Right forelimb (tissue), 1 donor: ENCODE data around the gene MSRB2.
"Not testable (repeated sequence)": the region's sequence is repeated elsewhere in the genome, so short reads cannot be mapped to it uniquely, and the experiment has no call there.

Source experiments
- DNase-seq: peaks from one replicate; pipeline ENCODE4 v3.0.0-alpha.2; 2018

Gene MSRB2

DNA sequence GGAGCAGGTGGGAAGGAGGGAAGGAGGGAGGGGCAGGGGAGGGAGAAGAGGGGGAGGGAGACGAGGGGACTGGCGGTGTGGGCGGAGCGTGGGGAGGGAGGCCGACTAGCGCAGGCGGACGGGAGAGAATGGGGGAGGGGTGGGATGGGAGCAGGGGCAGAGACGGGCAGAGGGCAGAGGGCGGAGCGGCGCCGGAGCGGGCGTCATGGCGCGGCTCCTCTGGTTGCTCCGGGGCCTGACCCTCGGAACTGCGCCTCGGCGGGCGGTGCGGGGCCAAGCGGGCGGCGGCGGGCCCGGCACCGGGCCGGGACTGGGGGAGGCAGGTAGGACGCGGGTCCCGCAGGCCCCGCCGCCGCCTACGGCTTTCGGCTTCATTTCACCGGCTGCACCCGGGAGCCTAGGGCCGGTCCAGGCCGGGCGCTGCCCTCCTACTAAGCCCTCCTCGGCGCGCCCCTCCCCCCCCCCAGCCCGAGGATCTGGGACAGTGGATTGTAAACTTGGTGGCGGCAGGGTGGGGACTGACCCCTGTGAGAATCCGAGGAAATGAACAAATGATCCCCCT is at the start of gene MSRB2:
Gene MSRB2, plus strand, starts transcription at position 176 of the 562 bp plus-strand sequence. Its CDS starts 30 bp downstream, at position 206.
- DNase-seq, result peak; percentile 92

DNA sequence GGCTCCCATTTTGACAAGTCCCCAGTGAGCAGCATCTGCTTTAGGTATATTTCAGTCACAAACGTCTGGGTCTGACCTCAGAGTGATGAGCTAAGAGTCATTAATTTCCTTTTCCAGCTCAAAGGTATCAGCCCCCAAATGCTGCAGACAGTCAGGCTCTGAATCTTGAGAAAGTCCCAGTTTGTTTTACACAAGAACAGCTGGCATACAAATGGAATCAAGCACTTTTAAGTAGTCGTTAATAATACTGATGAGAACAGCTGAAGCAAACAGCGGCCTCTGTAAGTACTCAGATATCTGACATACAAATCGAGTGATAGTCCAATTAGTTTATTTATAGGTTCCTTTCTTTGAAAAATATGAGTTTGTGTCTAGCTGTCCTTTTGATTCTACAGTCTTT is 49.4 kb upstream of the MSRB2 start:
- DNase-seq, result no peak

DNA sequence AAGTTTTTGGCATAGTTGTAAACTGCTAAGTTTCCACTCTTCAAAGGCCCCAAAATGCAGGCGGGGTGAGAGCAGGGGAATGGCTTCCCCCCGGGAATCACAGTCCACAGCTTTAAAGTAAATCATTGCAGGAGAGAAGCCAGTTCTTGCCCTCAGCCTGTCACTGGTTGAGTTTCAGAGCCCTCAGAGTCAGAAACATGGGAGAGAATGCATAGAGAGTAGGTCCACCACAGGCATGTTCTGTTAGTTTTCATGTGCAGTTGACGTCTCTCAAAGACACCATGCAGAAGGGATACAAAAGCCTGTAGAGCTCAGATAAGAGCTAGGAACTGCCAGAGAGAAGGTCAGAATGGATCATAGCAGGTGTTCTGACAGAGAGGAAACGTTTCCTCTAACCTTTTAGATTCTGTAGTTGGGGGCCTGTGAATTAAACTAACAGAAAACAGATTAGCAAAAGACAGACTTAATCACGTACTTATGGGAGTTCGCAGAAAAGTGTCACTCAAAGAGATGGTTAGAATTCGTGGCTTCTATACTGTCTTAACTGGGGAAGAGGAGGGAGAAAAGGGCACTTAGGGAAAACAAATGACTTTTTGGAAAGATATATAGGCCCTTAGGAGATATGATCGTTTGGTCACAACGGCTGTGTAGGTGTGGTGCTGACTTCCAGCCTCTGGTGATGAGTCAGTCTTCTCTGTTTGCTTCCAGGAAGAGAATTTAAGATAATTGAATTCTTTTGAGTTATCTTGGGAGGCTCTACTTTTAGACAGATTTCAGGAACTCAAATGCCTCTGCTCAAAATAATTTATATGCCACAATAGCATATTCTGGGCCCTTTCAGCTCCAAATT is 48.0 kb upstream of the MSRB2 start:
- no peak for DNase-seq

DNA sequence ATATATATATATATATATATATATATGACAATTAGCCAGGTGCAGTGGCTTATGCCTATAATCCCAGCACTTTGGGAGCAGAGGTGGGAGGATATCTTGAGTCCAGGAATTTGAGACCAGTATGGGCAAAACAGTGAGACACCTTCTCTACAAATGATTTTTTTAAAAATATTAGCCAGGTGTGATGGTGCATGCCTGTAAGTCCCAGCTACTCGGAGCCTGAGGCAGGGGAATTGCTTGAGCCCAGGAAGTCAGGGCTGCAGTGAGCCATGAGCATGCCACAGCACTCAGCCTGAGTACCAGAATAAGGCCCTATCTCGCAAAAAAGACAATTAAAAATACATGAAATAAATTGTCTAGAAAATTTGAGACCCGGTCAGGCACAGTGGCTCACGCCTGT is 47.2 kb upstream of the MSRB2 start:
- no peak for DNase-seq

DNA sequence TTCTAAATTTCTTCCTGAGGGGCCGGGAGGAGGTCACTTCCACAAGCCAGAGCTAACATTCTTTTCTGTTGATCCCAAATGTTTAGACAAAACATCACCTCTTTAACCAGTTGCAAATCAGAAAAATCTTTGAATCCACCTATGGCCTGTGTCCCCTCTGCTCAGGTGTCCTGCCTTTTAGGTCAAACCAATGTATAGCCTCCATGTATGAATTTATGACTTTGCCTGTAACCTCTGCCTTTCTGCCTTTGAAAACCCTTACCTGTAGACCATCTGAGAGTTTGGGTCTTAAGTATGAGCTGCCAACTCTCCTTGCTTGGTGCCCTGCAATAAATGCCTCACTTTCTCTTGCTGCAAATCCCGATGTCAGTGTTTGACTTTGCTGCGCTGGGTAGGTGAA is 44.1 kb upstream of the MSRB2 start:
- DNase-seq, result no peak

DNA sequence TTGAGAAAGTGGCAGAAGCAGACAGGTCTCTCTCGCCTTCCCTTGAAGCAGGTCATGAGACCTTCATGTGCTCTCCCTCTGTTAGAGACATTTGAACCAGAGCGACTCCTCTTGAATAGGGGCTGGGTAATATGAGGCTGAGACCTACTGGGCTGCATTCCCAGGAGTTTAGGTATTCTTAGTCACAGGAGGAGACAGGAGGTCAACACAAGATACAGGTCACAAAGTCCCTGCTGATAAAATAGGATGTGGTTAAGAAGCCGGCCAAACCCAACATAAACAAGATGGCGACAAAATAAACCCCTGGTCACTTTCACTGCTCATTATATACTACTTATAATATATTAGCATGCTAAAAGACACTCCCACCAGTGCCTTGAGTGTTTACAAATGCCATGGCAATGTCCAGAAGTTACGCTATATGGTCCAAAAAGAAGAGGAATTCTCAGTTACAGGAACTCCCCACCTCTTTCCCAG is 43.5 kb upstream of the MSRB2 start:
- no peak for DNase-seq

DNA sequence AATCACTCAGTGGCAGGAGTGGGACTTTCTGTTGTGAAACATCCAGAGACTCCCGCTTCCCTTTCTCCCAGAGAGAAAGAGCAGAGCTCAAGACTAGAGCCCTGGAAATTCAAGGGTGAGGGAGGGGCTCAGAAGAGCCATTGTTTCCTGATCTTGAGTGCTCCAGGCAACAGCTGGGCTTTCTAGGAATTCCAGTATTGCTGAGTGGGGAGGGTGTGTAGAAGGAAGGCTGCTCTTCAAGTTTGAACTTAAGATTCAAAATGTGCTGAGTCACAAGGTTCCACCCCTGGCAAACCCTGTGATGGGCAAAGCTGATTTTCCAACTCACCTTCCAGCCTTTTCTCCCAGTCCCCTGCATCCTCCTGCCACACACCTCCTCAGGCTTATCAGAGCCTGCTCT is 42.3 kb upstream of the MSRB2 start:
- DNase-seq, result no peak

DNA sequence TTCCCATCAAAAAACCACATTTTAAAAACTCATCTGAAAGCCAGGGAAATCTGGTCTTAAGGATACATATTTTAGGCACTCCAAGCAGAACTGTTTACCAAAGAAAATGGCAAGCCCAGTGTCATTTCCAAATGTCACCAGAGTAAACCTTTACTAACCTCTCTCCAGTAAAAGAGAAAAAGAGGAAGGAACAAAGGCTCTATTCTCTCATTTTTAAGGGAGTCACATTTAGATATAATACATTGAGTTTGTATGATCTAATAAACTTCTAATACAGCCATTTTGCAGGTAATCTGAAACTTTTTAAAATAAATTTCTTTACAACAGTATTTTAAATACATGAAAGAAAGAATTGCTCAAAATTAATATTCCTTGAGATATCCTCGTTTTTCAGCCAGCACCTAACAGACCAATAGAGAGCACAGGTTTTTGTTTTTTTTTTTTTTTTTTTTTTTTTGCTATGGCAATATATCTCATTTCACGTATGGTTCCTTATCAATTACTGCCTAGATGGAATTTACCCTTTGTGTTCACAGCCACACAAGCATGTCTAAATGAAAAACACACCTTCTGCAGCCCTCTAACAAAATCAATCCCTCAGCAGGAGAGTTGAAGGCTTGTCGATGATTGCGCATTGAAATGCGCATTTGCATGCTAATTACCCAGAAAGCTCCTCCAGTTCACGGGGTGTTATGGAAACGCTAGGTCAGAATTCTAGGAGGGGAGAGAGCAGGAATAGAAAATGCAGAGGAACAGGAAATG is 39.8 kb upstream of the MSRB2 start:
- no peak for DNase-seq

DNA sequence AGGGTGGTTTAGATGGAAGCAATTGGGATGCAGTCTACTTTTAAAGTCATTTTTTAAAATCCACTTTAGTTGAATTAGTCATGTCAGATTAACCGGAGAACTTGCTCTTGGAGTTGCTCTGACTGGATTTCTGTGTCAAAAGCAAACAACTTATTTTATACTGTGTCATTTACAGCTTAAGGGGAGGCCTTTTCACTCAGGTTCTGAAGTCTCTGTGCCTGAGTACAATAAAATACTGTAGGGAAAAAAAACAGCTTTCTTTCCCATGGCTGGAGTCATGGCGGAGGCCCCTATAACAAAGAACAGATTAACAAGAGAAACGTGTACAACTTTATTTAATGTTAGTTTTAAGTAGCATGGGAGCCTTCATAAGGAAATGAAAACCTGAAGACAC is 39.2 kb upstream of the MSRB2 start:
- no peak for DNase-seq

DNA sequence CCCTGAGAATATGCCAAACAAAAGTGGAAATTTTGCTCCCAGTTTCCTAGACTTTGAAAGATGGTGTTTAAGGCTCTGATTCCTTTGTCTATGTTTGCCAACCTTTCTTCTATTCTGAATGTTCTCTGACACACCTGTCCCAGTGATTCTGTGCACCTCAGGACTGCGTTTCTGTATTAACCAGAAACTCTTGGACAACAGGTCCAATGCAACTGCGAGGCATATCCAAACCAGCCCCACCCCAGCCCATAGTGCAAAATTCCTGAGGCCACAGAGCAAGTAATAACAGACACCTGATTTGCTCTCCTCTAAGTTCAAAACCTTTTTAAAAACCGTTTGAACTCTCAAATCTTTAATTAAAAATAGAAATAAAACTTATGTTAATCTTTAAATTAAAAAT is 37.0 kb upstream of the MSRB2 start:
- DNase-seq, result no peak

DNA sequence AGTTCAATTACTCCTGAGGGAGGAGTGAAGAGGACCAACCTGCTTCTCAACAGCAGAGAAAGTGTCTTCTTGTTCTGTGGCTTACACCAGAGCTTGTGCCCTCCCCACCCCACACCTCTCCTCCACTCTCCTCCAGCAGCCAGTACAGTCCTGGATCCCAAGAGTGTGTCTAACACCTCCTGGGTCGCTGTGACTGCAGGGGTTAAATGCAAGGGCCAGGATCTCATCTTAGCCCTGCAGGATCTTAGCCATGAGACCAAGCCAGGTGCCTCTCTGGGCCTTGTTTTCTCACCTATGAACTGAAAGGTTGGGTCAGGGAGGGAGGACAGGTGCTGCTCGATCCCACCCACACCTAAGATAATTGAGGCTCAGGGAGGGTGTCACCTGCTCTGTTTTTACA is 34.5 kb upstream of the MSRB2 start:
- DNase-seq, result no peak

DNA sequence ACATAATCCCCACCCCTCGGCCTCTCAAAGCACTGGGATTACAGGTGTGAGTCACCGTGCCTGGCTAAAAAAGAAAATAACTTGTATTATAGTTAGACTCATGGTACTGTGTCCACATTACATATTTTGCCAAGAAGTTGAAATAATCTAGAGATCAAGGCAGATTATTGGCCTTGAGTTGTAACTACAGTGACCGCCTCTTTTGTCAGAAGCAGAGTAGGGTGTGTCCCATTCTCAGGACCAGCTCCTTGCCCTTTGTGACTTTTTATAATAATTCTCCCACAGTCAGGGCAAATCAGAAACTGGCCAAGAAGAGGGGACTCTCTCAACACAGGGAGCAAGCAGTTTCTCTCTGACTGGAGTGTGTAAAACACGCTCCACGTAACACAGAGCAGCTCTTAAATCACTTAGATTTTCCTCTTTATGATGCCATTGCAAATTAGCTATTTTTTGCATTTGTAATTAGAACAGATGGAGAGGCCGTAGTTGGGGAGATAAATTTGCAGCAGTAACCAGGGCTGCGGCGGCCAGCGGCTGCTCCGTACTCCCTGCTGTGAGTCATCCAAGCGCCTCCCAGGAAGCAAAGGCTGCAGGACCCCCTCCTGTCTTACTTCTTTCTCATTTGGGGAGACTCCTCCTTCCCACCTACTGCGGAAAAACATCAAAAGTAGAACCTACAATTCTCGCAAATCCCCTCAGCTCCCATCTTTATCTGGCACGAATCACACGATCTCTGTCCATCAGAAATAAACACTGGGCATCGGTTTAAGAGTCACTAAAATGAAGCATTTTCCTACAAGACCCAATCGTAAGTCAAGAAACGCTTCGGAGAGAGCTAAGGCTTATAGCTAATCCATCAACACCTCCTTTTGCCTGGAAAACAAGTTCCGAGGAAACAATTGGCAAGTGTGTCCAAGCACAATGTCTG is 32.1 kb upstream of the MSRB2 start:
- DNase-seq, result no peak

DNA sequence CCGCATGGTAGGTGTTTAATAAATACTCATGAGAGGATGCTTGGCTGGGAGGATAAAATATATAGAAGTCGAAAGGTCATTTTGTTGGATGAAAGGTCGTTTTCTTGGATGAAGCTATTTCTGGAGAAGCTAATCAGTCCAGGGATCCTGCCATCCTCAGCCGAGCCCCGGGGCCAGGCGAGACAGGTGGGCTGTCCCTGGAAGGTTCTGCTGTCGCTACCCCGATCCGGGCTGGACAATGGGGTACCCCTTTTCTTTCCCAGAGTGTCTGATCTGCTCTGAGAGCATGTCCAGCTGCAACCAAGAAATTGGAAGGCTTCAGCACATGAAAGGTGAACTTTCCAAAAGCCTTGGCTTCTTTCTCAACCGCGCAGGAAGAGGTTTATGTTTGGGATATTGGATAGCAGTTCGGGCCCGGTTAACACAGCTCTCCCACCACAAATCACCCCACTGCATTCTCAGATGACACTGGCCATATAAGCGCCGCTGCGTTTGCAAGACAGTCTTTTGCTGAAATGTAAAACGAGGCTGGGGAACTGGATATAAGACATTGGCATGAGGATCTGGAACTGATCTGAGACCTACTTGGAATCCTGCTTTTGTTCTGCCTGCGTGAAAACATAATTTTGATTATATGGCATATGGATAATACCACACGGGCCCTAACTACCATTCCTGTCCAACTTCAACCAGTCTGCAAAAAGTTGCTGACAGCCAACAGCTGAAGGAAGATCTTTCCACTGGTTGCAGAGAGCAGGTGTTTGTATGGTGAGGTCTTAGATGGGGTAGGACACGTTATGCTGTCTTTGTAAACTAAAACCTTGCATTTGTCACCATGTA is 31.2 kb upstream of the MSRB2 start:
- DNase-seq, result no peak

DNA sequence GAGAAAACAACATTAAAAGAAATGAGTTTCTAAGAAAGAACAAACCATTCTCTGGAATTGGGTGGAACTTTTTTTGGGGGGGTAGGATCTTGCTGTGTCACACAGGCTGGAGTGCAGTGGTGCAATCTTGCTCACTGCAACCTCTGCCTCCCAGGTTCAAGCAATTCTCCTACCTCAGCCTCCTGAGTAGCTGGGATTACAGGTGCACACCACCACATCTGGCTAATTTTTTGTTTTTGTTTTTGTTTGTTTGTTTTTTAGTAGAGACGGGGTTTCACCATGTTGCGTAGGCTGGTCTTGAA is 30.6 kb upstream of the MSRB2 start:
- not testable (repeated sequence) for DNase-seq

DNA sequence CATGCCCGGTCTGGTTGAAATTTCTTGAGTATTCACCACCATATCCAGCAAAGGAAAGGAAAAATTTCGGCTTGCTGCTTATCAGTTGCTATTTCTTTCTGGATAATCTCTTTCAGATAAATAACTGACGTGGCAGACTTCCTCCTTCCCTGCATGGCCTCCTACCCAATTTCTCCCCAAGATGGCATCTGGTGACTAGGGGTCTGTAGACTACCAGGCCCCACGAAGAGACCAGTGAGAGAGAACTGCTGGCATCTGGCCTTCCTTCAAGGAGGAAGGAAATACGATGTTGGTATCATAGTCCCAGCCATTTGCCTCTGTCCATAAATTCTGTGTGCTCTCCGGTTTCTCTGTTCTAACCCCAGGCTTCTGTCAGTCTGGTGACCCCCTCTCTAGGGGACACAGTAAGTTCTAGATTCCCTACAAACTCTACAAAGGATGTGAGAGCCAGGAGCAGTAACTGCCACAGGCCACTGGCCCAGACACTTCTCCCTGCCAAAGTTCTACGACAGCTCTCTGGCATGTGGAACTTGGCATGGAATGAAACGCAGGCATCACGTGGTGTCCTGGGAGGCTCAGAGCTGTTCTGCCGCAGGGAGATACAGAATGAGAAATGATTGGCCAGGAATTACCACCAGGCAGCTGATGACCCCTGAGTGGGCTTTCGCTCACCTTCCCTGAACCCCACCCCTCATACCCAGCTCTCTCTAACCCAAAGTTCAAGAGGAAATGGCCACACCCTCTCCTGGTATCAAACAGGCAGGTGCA is 30.0 kb upstream of the MSRB2 start:
- DNase-seq, result peak; percentile 73

DNA sequence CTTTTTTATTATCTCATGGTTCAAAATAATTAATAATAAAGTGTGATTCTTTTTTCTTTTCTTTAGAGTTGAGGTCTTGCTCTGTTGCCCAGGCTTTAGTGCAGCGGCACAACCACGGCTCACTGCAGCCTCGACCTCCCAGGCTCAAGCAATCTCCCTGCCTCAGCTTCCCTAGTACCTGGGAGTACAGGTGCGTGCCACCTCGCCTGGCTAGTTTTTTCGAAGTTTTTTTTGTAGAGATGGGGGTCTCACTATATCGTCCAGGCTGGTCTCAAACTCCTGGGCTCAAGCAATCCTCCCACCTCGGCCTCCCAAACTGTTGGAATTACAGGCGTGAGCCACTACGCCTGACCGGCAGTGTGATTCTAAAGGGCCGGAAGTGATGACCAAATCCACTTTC is 28.0 kb upstream of the MSRB2 start:
- DNase-seq, result no peak

DNA sequence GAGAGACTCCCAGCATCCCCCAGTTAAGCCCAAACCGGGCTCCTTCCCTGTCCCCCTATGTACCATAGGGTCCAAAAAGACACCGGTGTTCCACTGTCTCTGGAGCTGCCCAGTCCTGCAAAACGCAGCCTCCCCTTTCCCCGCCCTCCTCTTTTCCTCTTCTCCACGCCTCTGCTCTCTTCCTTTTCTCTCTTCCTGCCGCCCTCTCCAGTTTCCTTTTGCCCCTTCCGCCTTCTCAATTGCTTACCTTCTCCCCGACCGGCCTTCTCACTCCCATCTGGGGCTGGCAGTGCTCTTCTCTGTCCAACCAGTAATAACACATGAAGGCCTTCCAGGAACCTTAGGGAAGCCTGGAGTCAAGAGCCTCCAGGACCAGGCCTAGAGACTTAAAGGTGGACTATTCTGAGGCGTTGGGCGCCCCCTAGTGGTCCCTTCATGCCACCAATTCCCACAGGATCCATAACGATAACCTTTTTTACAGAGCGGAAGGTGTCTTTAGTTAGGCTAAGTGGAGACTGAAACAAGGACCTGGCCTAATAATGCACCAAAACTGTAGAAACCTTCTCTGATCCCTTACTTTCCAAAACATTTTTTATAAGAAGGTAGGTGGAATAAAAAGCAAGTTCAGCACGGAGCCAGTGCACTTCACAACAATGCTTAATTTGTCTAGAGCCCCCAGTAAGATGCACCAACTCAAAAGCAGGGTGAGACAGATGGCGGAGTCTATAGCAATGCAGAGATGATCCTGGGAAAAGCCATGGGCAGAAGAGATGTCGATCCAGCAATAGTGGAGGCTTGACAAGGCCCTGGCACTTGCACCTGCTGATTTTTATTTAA is 27.2 kb upstream of the MSRB2 start:
- DNase-seq, result peak; percentile 76

DNA sequence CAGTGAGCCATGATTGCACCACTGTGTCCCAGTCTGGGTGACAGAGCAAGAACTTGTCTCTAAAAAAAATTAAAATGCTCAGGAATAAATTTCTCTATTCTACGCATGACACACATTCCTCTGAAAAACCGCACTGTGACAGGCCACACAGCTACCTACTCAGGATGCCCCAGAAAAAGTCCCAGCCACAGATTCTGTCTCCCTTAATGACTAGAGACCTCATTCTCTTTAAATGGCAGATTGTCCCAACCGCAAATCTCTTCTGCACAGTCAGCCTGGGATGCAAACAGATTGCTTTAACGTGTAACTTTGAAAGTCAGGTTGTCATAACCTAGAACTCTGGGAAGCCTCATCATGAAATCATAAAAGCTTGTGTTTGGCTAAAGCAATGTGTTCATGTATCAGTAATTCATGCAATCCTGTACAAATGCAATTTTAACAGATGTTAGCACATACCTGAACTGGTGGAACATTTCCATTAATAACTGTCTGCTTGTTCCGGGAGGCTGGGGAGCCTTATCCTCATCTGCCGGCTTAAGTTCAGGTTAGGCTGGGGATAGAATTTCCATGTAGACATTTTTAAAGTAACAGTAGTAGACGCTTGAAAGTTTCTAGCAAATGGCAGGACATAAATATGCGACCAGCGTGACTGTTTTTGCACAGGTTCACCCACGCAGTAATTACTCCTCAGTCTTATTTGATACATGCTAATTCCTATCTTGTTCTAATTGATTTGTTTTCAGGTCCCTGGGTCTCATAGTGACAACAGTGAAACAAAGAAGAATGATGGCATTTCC is 26.2 kb upstream of the MSRB2 start:
- no peak for DNase-seq
